ENCODE measurements around the gene FAM50A.

Gene FAM50A

DNA sequence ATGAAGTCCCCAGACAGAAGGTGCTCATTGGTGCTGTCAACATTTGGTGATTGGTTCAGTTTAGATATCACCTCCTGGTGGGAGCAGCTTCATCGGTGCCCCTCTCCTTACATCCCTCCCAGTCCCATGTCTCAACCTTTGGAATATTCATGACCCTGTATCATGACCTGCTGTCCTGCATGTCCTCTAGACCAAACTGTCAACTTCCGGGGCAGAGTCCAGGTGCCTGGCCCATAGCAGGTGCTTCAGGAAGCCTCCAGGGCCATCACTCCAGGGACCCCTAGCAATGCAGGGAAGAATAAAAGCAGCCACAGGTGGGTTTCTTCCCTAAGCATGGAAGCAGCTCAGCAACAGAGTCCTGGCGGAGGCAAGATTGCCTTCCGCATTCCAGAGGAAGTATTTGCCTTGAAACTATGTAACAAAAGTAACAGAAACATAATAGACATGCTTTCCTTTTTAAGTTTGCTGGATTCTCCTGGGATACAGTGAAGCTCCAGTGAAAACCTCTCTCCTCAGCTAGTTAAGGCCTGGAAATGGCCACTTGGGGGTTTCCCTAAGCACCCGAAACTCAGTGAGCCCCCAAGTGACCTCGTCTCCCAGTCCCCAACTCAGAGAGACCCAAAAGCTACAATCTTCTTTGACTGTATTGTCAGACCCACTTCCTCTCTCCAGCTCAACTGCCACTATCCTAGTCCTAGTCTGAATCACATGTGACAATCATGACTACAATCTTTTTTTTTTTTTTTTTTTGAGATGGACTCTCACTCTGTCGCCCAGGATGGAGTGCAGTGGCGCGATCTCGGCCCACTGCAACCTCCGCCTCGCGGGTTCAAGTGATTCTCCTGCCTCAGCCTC, 16.8 kb upstream of the FAM50A start:
- H2AFZ ChIP-seq (ENCODE audit: low read depth, low read length, severe bottlenecking) = no peak overlapping the region
- H3F3A ChIP-seq (ENCODE audit: insufficient read depth) = no peaks in the 10 kb centered on the region
- no peaks in the 10 kb centered on the region for H3K36me3 ChIP-seq (ENCODE audit: low read length)
- no peak overlapping the region for H3K9ac ChIP-seq (ENCODE audit: low read length)
- no peak overlapping the region for H3K4me2 ChIP-seq (ENCODE audit: low read depth, low read length, poor library complexity, severe bottlenecking)
- H3K9me3 ChIP-seq (ENCODE audit: insufficient read depth, low read length) = no peaks in the 10 kb centered on the region
- TF ChIP-seq, protein P1, sequence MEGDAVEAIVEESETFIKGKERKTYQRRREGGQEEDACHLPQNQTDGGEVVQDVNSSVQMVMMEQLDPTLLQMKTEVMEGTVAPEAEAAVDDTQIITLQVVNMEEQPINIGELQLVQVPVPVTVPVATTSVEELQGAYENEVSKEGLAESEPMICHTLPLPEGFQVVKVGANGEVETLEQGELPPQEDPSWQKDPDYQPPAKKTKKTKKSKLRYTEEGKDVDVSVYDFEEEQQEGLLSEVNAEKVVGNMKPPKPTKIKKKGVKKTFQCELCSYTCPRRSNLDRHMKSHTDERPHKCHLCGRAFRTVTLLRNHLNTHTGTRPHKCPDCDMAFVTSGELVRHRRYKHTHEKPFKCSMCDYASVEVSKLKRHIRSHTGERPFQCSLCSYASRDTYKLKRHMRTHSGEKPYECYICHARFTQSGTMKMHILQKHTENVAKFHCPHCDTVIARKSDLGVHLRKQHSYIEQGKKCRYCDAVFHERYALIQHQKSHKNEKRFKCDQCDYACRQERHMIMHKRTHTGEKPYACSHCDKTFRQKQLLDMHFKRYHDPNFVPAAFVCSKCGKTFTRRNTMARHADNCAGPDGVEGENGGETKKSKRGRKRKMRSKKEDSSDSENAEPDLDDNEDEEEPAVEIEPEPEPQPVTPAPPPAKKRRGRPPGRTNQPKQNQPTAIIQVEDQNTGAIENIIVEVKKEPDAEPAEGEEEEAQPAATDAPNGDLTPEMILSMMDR (IDR thresholded peaks at IDR 0.05; ENCODE audit: insufficient read depth, low read length, poor library complexity, severe bottlenecking) = no peak
- TF ChIP-seq EZH2phosphoT487 (conservative IDR thresholded peaks at IDR 0.05; ENCODE audit: low read length) = no peak
- no peaks in the 10 kb centered on the region for H3K27me3 ChIP-seq (ENCODE audit: low read length)
- no peaks in the 10 kb centered on the region for H4K20me1 ChIP-seq (ENCODE audit: low read depth, low read length)
- H3K27ac ChIP-seq (ENCODE audit: low read depth, low read length) = no peak overlapping the region
- H3K79me2 ChIP-seq (ENCODE audit: insufficient read depth, low read length) = peaks cover 9% of the 10 kb centered on the region; the same call in 1 of the 2 replicates
- H3K9me2 ChIP-seq (replicated peaks; ENCODE audit: insufficient read depth, low read length) = no peaks in the 10 kb centered on the region
- H3K4me3 ChIP-seq (ENCODE audit: insufficient read depth, low read length, poor library complexity, severe bottlenecking) = no peak overlapping the region

DNA sequence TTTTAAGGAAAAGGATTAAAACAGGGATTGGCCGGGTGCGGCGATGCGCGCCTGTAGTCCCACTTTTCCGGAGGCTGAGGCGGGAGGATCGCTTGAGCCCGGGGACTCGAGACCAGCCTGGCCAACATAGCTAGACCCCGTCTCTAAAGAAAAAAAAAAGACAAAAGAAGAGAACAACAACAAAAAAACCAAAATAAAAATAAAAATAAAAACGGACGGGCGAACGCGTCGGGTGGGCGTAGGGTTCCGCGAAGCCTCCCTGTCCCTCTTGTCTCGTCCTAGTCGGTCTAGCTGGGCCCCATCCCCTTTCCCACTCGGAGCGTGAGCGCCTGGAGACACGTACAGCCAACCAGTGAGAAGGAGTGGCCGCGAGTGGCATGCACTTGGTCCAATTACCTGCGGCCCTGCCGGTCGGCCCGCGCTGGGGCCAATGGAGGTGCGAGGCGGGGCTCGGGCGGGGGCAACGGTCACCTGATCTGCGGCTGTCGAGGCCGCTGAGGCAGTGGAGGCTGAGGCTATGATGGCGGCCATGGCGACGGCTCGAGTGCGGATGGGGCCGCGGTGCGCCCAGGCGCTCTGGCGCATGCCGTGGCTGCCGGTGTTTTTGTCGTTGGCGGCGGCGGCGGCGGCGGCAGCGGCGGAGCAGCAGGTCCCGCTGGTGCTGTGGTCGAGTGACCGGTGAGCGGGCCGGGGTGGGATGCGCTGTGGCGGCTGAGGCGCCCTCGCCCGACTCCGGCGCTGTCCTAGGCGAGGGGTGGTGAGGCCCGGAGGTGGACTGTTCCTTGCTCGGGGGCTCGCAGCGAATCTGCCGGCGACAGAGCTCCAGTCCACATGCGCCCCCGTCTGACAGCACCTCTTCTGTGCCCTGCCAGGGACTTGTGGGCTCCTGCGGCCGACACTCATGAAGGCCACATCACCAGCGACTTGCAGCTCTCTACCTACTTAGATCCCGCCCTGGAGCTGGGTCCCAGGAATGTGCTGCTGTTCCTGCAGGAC, 15.5 kb upstream of the FAM50A start, which contains the start of gene ATP6AP1:
ATP6AP1 (plus strand) TSS at position 502 of the 996 bp plus-strand sequence; CDS start at position 518, 16 bp downstream.
- Histone ChIP-seq H3K4me3 (ENCODE audit: insufficient read depth, low read length, poor library complexity, severe bottlenecking) (peak within 1 kb of the TSS; percentile 67), H3K9me3 (ENCODE audit: insufficient read depth, low read length) (no peaks in the 10 kb centered on the region), H3K9ac (ENCODE audit: low read length) (peak within 1 kb of the TSS; percentile 78), H3K27ac (ENCODE audit: low read depth, low read length) (peak within 1 kb of the TSS; percentile 36), H3K36me3 (ENCODE audit: low read length) (no peaks in the 10 kb centered on the region), H3K4me2 (ENCODE audit: low read depth, low read length, poor library complexity, severe bottlenecking) (peak within 1 kb of the TSS; percentile 83), H2AFZ (ENCODE audit: low read depth, low read length, severe bottlenecking) (peak within 1 kb of the TSS; percentile 89), H3K9me2 (replicated peaks; ENCODE audit: insufficient read depth, low read length) (no peaks in the 10 kb centered on the region), H3K79me2 (ENCODE audit: insufficient read depth, low read length) (peaks cover 9% of the 10 kb centered on the region; the same call in 1 of the 2 replicates), H3F3A (ENCODE audit: insufficient read depth) (no peaks in the 10 kb centered on the region), H3K27me3 (ENCODE audit: low read length) (no peaks in the 10 kb centered on the region), H4K20me1 (ENCODE audit: low read depth, low read length) (no peaks in the 10 kb centered on the region)
- TF ChIP-seq, protein P1 (IDR thresholded peaks at IDR 0.05; ENCODE audit: insufficient read depth, low read length, poor library complexity, severe bottlenecking) = no peak
- no peak for TF ChIP-seq EZH2phosphoT487 (conservative IDR thresholded peaks at IDR 0.05; ENCODE audit: low read length)

DNA sequence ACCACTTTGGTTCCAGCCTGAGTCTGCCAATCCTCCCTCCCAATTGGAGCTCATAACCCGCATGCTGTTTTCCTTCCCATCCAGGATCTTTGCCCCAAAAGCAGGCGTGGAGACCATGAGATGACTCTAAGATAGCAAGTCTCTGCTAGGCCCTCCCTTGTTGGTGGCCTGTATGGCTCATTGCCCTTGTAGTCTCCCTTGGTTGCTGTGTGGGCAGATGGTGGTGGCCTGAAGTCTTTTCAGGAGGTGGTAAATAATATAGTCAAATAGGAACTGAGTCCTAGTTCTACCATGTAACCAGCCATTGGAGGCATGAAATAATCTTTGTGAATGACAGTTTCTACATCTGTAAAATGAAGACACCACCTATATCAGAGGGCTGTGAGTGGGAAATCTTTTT, 14.2 kb upstream of the FAM50A start:
- H3K79me2 ChIP-seq (ENCODE audit: insufficient read depth, low read length) = peaks cover 9% of the 10 kb centered on the region; the same call in 1 of the 2 replicates
- H3K9me3 ChIP-seq (ENCODE audit: insufficient read depth, low read length) = no peaks in the 10 kb centered on the region
- H3K4me2 ChIP-seq (ENCODE audit: low read depth, low read length, poor library complexity, severe bottlenecking) = peak overlapping the region; percentile 80
- no peaks in the 10 kb centered on the region for H3K27me3 ChIP-seq (ENCODE audit: low read length)
- H3K36me3 ChIP-seq (ENCODE audit: low read length) = no peaks in the 10 kb centered on the region
- H3K4me3 ChIP-seq (ENCODE audit: insufficient read depth, low read length, poor library complexity, severe bottlenecking) = no peak overlapping the region
- H3K27ac ChIP-seq (ENCODE audit: low read depth, low read length) = no peak overlapping the region
- H2AFZ ChIP-seq (ENCODE audit: low read depth, low read length, severe bottlenecking) = no peak overlapping the region
- peak overlapping the region; percentile 78; the same call in 1 of the 2 replicates for H3K9ac ChIP-seq (ENCODE audit: low read length)
- no peaks in the 10 kb centered on the region for H3K9me2 ChIP-seq (replicated peaks; ENCODE audit: insufficient read depth, low read length)
- TF ChIP-seq EZH2phosphoT487 (conservative IDR thresholded peaks at IDR 0.05; ENCODE audit: low read length) = no peak
- TF ChIP-seq, protein P1 (IDR thresholded peaks at IDR 0.05; ENCODE audit: insufficient read depth, low read length, poor library complexity, severe bottlenecking) = no peak
- no peaks in the 10 kb centered on the region for H4K20me1 ChIP-seq (ENCODE audit: low read depth, low read length)
- H3F3A ChIP-seq (ENCODE audit: insufficient read depth) = no peaks in the 10 kb centered on the region
